Neural cell (in vitro differentiated cells): Measurements from ENCODE around the gene LHFPL4. TPM values are rescaled to one million over a fixed set of nuclear protein-coding genes. Genes with fewer than 3 reads are reported as not detected.

Source experiments
- H2AFZ ChIP-seq: fragments of 200-600, 300-800 bp; sonication (generic), shearing (Covaris generic); 2 replicates; pipeline ENCODE4 v1.6.0; 2014; ENCODE audit warnings: low read depth, mild to moderate bottlenecking, antibody characterized with exemption, low read length, moderate library complexity
- H3F3A ChIP-seq: fragments of 200-600 bp; shearing (Covaris generic); 2 replicates; pipeline ENCODE4 v1.6.1; 2016; ENCODE audit warnings: mild to moderate bottlenecking, moderate library complexity, mixed read lengths, antibody characterized with exemption, low read length; ENCODE audit not compliant: insufficient read depth, poor library complexity, severe bottlenecking
- H3K27ac ChIP-seq: fragments of 200-600, 300-800 bp; sonication (generic), shearing (Covaris generic); 2 replicates; pipeline ENCODE4 v1.5.1; 2014; ENCODE audit warnings: mild to moderate bottlenecking, low read length, moderate library complexity
- H3K27me3 ChIP-seq: fragments of 300-800, 200-600 bp; sonication (generic), shearing (Covaris generic); 2 replicates; pipeline ENCODE4 v1.6.0; 2014; ENCODE audit warnings: mild to moderate bottlenecking, low read depth, low read length, moderate library complexity; ENCODE audit not compliant: insufficient read depth
- H3K36me3 ChIP-seq: fragments of 300-800, 200-600 bp; sonication (generic), shearing (Covaris generic); 2 replicates; pipeline ENCODE4 v1.5.1; 2014; ENCODE audit warnings: mild to moderate bottlenecking, antibody characterized with exemption, low read length, moderate library complexity; ENCODE audit not compliant: insufficient read depth
- H3K4me2 ChIP-seq: fragments of 300-800, 200-600 bp; sonication (generic), shearing (Covaris generic); 2 replicates; pipeline ENCODE4 v1.6.0; 2014; ENCODE audit warnings: mild to moderate bottlenecking, low read length
- H3K4me3 ChIP-seq: fragments of 300-800, 200-600 bp; sonication (generic), shearing (Covaris generic); 2 replicates; pipeline ENCODE4 v1.5.1; 2014; ENCODE audit warnings: mild to moderate bottlenecking, low read length, moderate library complexity
- H3K79me2 ChIP-seq: fragments of 200-600 bp; shearing (Covaris generic); replicated peaks from 2 replicates; pipeline ENCODE4 v1.6.0; 2014; ENCODE audit warnings: mild to moderate bottlenecking, low read length, moderate library complexity; ENCODE audit not compliant: insufficient read depth
- H3K9ac ChIP-seq: fragments of 300-800, 200-600 bp; sonication (generic), shearing (Covaris generic); 2 replicates; pipeline ENCODE4 v1.6.1; 2016; ENCODE audit warnings: mild to moderate bottlenecking, low read length, mixed read lengths
- H3K9me2 ChIP-seq: fragments of 200-600 bp; shearing (Covaris generic); 2 replicates; pipeline ENCODE4 v1.6.1; 2016; ENCODE audit warnings: mild to moderate bottlenecking, low read length, mixed read lengths; ENCODE audit not compliant: insufficient read depth
- H3K9me3 ChIP-seq: fragments of 200-600, 300-800 bp; sonication (generic), shearing (Covaris generic); 2 replicates; pipeline ENCODE4 v1.6.1; 2016; ENCODE audit warnings: mild to moderate bottlenecking, mixed run types, low read length, moderate library complexity, mixed read lengths
- H4K20me1 ChIP-seq: fragments of 200-600 bp; shearing (Covaris generic); 2 replicates; pipeline ENCODE4 v1.6.1; 2016; ENCODE audit warnings: mild to moderate bottlenecking, mixed run types; ENCODE audit not compliant: insufficient read depth
- CTCF ChIP-seq: fragments of 450-650 bp; IDR thresholded peaks from 2 replicates; pipeline ENCODE4 v1.5.1; 2014; ENCODE audit warnings: antibody characterized with exemption, mild to moderate bottlenecking, moderate library complexity; ENCODE audit not compliant: poor library complexity, severe bottlenecking
- EP300 ChIP-seq: fragments of 450-650 bp; conservative IDR thresholded peaks from 2 replicates; pipeline ENCODE4 v1.6.1; 2014; ENCODE audit warnings: antibody characterized with exemption, mild to moderate bottlenecking, moderate library complexity; ENCODE audit not compliant: poor library complexity, severe bottlenecking
- EZH2 ChIP-seq: fragments of 200-600, 300-800 bp; shearing (Covaris generic), sonication (generic); IDR thresholded peaks from 2 replicates; pipeline ENCODE4 v1.6.1; 2014; ENCODE audit warnings: antibody characterized with exemption, low read length, borderline replicate concordance, mild to moderate bottlenecking; ENCODE audit not compliant: insufficient read depth, poor library complexity, severe bottlenecking
- MXI1 ChIP-seq: fragments of 450-650 bp; conservative IDR thresholded peaks from 2 replicates; pipeline ENCODE4 v1.6.1; 2014; ENCODE audit warnings: antibody characterized with exemption, mild to moderate bottlenecking; ENCODE audit not compliant: poor library complexity, severe bottlenecking
- POLR2AphosphoS5 ChIP-seq: IDR thresholded peaks from 2 replicates; pipeline ENCODE4 v1.6.1; 2012
- RAD21 ChIP-seq: fragments of 450-650 bp; conservative IDR thresholded peaks from 2 replicates; pipeline ENCODE4 v1.6.1; 2014; ENCODE audit warnings: antibody characterized with exemption, mild to moderate bottlenecking, moderate library complexity
- REST ChIP-seq: IDR thresholded peaks from 2 replicates; pipeline ENCODE4 v1.6.1; 2012; ENCODE audit warnings: borderline replicate concordance
- SMC3 ChIP-seq: fragments of 450-650 bp; conservative IDR thresholded peaks from 2 replicates; pipeline ENCODE4 v1.6.1; 2014; ENCODE audit warnings: antibody characterized with exemption, mild to moderate bottlenecking, moderate library complexity; ENCODE audit not compliant: poor library complexity
- TAF1 ChIP-seq: IDR thresholded peaks from 2 replicates; pipeline ENCODE4 v1.6.1; 2012; ENCODE audit warnings: low read depth
- polyA plus RNA-seq: library from polyadenylated mRNA; depleted of rRNA; stranded (reverse); fragments of >200 nt; gene quantifications from 2 replicates; pipeline ENCODE4 v1.2.3, GENCODE V29; 2014

Gene LHFPL4
- polyA plus RNA-seq, 1 donor from 2014 or later, result 37.4 TPM

GRCh38 chr3:9514956-9515355 lies 38.7 kb downstream of the LHFPL4 start:
- no peak for TF ChIP-seq SMC3
- no peak for TF ChIP-seq TAF1
- no peak for TF ChIP-seq CTCF
- TF ChIP-seq MXI1, result no peak
- no peak for TF ChIP-seq REST
- TF ChIP-seq EZH2, result no peak
- TF ChIP-seq EP300, result no peak
- TF ChIP-seq POLR2AphosphoS5, result no peak
- no peak for TF ChIP-seq RAD21
- Histone ChIP-seq H3K27me3 (no peaks in the 10 kb centered on the region), H3K4me2 (no peak overlapping the region), H3K9me3 (no peaks in the 10 kb centered on the region), H3F3A (no peaks in the 10 kb centered on the region), H3K36me3 (no peaks in the 10 kb centered on the region), H3K9ac (no peak overlapping the region), H3K4me3 (no peak overlapping the region), H3K27ac (no peak overlapping the region), H3K9me2 (no peaks in the 10 kb centered on the region), H4K20me1 (no peaks in the 10 kb centered on the region), H2AFZ (no peak overlapping the region), H3K79me2 (no peaks in the 10 kb centered on the region)

GRCh38 chr3:9514306-9514705 lies 39.3 kb downstream of the LHFPL4 start:
- TF ChIP-seq SMC3, result no peak
- no peak for TF ChIP-seq POLR2AphosphoS5
- no peak for TF ChIP-seq CTCF
- TF ChIP-seq EP300, result no peak
- TF ChIP-seq EZH2, result no peak
- no peak for TF ChIP-seq MXI1
- no peak for TF ChIP-seq TAF1
- no peak for TF ChIP-seq RAD21
- no peak for TF ChIP-seq REST
- H2AFZ ChIP-seq, result no peak overlapping the region
- no peaks in the 10 kb centered on the region for H3K79me2 ChIP-seq
- H3K9me3 ChIP-seq, result no peaks in the 10 kb centered on the region
- H3K4me3 ChIP-seq, result no peak overlapping the region
- no peak overlapping the region for H3K9ac ChIP-seq
- H3K27me3 ChIP-seq, result no peaks in the 10 kb centered on the region
- no peaks in the 10 kb centered on the region for H3K36me3 ChIP-seq
- no peak overlapping the region for H3K4me2 ChIP-seq
- H3F3A ChIP-seq, result no peaks in the 10 kb centered on the region
- no peaks in the 10 kb centered on the region for H3K9me2 ChIP-seq
- no peak overlapping the region for H3K27ac ChIP-seq
- H4K20me1 ChIP-seq, result no peaks in the 10 kb centered on the region
